HG03066 (cell line): ENCODE data around the gene PROM2.

ENCODE experiments used
- ATAC-seq: cut with Tn5 transposase; IDR thresholded peaks from one replicate; pipeline ENCODE4 v1.9.1; 2021; ENCODE audit warnings: low read depth; ENCODE audit not compliant: unreplicated experiment

Gene PROM2

DNA sequence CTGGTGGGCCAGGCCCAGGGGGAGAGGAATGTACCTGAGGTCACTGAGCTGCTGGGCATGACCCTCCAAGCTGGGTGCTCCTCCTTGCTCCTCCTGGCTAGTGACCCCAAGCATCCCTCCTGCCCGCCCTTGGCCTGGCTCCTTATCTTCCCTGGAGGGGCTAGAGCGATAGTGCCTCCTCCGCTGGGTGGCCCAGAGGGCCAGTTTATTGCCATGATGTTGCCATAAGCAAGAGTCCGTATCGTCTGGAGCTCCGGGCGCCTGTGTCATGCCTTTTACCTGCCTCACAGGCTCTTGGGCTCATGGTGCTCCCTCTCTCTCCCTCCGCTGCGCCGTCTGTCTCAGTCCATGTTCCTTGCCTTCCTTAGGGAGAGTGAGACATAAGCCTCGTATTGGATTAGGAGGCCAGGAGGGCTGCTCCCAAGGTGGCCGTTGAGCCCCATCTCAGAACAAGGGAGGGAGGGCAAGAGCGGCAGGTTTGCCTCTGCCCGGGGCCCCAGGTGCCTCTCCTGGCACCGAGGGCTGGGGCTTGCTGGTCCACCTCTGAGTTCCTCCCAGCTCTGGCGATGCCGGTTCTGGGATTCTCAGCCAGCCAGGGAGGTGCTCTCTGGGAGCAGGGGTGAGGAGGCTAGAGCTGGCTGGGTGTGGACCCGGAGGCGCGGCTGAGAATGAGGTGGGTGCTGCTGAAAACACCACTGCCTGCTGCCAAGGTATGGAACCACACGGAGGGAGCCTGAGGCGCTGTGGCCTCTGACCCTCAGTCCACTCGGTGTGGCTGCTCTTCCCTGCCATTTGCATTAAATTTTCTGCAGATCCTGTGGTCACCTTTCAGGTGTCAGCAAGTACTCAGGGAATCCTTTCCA is 45.5 kb downstream of the PROM2 start:
- ATAC-seq, result no peak

DNA sequence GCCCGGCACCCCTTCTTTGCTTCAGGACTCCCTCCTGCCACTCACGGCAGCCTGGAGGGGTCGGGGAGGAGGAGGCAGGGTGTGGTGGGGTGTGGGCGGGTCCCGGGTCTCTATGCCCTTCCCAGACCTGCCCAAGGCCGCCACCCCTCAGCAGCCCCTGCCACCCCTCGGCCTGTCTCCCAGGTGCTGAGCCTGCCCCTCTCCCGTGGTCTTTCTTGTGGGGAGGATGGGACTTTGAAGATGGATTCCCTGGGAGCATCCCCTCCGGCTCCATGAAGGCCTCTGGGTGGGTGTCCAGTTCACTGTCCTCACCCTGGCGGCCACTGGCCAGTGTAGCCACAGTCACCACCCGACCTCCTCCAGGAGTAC is 46.1 kb downstream of the PROM2 start:
- no peak for ATAC-seq

DNA sequence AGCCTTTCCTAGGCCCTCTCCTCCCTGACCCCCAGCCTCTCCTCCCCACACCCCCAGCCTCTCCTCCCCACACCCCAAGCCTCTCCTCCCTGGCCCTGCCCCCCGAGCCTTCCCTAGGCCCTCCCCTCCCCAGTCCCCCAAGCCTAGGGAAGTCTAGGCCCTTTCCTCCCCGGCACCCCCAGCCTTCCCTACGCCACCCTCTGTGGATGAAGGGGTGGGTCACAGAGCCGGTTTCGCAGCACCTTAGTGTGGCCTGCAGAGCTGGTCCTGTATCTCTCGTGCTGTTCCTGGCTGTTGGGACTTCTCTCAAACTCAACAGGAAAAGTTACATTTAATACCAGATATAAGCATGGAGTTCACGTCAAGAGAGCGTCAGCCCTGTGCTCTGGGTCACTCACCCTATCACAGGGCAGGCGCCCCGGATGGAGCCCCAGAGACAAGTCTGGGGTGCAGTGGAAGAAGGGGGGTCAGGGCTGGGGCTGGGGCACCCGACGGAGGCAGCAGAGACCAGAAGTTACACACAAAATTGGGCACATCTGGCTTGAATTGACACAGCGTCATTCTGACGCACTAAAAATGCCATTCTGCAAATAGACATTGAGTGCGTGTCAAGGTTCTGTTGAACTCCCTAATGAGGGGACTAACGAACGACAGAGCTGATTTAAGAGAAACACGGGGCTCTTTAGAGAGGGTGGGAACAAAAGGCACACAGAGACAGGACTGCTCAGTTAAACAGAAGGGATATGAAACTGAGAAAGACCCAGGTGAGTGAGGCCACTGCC is 46.9 kb downstream of the PROM2 start:
- no peak for ATAC-seq

DNA sequence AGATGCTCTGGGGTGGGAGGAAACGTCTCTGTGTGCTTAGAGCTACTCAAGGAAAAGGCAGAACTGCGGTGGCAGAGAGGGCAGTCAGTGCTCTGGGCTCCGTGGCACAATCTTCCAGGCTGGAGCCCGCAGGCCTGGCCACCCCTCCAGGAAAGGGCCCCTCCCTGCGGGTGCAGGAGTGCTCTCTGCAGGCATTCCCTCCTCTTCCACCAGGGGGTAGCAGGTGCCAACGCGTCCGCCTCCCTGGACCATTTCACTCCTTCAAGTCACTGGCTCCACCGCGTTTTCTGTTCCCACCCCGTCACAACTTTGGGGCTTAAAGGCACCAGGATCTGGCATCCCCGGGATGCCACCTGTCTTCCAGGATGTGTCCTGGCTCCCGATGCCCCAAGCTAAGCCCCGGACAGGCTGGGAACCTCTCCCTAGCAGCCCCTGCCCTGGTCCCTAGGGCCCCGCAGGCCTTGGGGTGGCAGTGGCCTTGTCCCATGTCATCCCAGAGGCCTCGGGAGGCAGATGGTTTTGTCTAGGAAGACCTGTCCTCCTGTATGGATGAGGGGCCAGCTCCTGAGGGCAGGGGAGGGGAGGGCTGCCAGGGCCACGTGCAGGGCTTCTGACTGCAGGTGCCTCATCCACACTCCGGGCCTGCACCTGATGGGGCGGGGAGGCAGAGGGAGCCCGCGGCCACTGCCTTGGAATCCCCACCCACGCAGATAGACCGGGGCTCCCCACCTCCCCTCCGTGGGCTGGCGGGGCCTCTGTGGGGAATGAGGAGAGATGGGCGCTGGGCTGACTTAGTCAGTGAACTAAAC is 49.3 kb downstream of the PROM2 start:
- no peak for ATAC-seq

DNA sequence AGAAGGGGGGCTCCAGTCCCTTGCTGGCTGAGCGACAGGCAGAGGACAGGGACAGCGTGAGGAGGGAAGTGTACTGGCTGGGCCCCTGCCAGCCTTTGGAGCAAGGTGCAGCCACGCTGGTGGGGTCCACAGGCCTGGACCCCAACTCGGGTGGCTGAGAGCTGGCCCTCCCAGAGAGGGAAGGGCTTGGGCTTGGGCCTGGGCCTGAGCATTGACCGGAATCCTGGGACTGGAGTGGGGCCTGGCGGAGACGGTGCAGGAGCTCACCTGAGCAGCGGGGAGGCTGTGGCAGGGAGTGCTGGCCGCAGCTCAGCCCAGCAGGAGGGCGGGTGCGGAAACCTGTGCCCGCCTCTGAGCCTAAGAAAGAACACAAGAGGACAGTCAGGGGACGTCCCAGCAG is 50.8 kb downstream of the PROM2 start:
- ATAC-seq, result no peak

DNA sequence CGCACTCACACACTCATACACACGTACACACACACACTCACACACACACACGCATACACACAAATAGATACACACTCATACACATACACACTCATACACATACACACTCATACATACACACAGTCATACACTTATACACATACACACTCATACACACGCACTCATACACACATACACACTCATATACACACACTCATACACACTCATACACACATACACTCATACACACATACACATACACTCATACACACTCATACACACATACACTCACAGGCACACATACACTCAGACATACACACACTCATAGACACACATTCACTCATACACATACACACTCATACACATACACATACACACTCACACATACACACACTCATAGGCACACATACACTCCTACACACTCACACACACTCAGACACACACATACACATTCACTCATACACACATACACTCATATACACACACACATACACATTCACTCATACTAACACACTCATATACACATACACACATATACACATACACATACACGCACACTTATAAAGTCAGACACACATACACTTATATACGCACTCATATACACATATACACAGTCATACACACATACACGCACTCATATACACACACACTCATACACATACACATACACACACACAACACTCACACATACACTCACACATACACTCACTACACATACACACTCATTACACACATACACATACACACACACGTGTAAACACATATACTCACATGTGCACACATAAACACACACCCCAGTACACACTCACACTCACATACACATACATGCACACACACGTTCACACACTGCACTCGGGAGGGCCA is 51.6 kb downstream of the PROM2 start:
- no peak for ATAC-seq

DNA sequence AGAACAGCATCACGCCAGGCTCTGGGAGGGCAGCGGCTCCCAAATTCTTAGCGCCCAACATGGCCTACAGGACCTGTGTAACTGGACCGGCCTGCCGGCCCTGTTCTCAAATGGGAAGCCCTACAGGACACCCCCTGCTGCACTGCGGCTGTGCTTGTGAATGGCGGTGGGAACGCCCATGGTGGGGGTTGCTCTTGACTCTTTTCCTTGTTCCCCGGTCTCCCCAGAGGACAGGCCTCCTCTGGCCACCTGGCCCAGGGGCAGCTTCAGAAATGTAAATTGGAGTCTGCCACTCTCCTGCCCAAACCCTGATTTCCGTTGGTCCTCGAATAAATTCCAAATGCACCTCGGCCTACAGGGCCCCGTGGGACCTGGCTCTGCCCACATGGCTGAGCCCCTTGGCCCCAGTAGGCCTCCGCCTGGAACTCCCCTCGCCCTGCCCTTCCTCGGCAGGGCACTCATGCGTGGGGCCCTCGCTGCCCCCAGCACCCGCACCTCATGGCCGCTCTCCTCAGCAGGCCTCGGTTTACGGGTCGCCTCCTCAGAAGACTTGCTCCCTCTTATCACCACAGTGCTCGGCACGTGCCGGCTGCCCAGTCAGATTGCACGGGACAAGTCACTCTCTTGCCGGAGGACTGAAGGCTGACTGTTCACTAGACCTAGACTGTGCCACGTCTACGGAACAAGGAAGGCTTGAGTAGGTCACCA is 52.3 kb downstream of the PROM2 start:
- no peak for ATAC-seq

DNA sequence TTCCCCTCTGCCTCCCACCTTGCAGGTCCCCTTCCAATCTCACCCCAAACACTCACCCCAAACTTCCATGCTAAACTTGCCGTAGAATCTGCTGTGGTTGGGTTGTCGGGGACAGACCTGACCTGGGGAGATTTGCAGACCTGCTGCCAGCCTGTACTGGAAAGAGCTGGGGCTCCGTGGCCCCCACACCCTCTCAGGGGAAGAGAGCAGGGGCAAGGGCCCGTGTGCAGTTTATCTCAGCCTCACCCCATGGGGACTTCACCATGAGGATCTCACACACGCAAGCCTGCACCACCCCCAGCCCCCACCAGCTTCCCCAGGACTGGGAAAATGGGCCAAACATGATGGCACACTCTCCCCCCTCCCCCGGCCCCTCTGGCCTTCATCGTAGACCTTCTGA is 53.6 kb downstream of the PROM2 start:
- ATAC-seq, result no peak

DNA sequence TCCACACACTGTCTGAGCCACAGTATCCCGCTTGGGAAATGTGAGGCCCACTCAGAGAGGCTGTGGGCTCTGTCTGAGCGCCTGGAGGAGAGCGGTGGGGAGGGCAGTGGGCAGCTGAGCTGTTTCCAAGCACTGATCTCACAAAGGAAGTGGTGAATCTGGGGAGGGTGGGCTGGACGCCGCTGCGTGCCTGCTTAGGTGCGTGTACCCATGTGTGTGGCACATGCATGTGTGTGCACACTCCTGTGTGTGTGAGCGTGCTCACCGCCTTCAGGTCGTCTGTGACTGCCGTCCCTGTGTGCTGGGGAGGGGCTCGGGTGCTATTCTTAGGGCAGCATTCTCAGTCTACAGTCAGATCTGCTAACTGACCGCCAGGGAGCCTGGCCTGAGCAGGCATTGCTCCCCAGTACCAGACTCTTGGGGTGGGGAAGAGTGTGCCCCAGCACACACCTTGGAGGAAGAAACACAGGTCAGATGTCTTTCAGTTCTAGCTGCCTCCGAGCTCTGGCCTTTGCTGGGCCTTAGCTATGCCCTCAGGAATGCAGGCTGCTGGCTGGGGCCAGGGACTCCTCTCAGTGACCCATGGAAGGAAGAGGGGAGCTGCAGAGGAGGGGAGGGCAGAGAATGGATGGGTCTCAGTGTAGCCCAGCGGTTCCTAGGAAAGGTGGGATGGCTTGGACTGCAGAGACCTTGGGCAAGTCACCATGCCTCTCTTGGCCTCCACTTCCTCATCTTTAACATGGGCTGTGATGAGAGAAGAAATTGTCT is 54.3 kb downstream of the PROM2 start:
- no peak for ATAC-seq

DNA sequence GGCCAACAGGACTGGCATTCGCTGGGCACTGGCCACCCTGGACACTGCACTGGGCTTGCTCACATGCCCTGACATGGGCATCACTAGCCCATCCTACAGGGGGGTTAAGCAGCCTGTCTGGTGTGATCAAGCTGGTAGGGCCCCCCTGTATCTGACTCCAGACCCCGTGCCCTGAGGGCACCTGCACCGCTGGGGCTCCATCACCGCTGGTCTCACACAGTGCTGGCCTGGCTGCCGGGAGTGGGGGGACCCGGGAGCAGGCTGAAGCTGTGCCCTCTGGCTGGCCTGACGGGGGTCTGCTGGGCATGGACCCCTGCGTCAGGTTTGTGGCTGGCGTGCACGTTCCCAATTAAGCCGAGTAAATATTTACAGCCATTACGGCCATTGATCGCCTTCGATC is 55.2 kb downstream of the PROM2 start:
- ATAC-seq, result no peak

DNA sequence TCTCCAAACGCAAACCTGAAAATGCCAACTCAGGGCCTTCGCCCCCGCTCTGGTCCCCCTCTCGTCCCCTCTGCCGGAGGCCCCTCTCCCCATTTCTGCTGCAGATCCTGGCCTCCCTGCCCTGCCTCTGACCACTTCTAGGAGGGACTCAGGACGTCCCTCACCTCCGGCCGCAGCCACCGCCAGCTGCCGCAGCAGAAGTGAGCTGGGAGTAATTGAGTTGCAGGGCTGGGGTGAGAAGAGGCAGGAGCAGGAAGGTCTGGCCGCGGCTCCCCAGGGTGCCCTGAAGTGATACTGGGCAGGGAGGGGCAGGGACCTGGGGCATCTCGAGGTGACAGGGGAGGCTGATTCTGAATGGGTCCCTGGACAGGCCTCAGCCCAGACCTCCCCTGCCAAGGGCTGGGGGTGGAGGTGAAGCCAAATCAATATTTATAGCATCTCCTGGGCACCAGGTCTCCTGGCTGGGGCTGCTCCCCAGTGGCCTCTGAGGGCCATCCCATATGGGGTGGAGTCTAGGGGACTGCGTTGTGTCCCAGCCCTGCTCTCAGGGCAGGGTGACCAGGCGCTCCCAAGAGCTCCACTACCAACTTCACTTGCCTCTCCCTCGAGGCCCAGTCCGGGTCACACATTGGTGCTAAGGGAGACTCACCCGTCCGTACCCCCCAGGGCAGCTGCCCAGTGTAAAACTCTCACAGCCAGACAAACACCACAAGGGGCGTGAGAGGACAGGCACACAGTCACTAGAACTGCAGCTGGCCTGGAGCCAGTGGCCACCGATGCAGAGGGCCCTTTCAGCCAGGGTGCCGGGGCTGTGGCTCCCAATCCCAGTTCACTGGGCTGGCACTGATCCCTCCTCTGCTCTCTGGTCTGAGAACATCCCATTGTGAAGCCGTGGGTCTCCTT is 55.9 kb downstream of the PROM2 start:
- ATAC-seq, result no peak

DNA sequence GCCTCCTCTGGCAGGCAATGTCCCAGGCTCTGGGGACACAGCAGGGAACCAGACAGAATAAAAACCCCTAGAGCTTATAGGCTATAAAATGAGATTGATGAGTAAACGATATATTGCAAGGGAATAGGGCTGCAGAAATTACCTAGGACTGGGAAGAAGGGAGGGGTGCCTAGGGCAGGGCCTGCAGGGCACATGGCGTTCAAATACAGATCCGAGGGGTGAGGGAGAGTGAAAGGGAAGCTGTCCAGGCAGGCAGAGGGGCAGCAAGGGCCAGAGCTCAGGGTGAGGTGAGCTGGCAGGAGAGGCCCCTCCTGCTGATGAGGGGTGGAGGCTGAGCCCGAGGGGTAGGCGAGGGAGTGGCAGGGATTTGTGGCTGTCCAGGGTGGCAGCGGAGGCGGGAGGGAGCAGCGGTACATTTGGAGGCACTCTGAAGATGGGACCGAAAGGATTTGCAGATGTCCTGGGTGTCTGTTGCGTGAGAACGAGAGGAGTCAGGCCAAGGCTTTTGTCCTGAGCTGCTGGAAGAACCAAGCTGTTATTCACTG is 56.6 kb downstream of the PROM2 start:
- no peak for ATAC-seq

DNA sequence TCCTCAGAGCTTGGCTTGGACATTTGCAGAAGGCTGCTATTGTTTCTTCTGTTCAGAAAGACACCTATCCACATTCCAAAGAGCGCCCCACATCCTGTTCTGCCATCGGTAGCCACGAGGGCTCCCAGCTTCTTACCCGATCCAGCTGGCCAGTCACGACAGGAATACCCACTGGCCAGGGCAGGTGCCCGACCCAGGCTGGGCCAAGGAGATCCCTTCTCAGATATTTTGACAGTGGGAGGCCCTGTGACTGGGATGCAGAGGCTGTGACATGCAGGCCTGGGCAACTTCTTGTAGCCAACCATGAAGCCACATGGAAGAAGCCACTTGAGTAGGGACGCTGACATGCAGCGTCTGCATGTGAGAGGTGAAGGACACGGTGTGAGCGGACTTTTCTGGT is 57.4 kb downstream of the PROM2 start:
- no peak for ATAC-seq

DNA sequence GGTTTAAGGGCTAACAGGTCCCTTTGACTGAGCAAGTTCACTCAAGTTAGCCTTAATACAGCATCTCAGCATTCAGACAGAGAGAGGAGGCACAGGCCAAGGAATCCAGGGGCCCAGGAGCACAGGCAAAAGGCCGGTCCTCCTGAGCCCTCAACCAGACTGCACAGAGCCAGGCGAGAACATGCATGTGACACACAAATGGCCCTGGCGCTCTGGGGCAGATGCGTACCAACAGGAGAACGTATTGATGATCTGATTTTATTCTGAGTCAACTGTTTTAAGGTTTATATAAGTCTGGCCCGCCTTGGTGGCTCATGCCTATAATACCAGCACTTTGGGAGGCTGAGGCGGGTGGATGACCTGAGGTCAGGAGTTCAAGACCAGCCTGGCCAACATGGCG is 57.8 kb downstream of the PROM2 start:
- ATAC-seq, result no peak

DNA sequence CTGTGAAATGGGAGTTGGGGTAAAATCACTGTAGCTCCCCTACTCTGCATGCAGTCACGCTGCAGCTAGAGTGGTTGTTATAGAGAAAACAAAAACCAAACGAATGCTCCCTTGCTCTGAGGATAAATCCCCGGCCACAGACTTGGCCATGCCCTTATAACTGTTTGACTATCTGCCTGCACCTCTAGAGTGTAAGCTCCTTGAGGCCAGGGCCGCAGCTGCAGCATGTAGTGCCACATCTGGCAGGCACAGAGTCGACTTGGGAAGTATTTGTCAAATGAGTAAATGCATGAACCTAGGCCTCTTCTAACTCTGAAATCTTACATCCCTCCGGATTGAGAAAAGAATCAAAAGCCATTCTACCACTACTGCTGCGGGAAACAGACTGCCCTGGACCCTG is 58.8 kb downstream of the PROM2 start:
- ATAC-seq, result no peak

DNA sequence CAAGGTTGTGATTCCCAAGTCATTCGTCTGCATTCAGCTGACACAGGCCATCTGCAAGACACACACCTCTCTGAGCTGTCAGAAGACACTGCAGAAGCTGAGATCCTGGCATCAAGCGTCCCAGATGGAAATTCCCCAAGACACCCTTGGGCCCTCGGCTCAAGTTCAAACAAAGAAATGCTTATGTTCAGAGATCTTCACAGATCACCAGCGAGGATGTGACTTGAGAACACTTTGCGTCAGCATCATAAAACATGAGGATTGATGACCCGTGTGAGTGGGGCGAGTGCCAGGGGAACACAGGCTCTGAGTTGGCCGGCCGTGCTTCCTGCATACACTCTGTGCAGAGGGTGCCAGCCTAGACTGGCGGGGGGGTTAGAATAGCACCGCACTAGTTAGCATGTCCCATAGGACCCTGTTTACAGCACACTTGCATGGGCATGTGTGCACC is 59.7 kb downstream of the PROM2 start:
- no peak for ATAC-seq

DNA sequence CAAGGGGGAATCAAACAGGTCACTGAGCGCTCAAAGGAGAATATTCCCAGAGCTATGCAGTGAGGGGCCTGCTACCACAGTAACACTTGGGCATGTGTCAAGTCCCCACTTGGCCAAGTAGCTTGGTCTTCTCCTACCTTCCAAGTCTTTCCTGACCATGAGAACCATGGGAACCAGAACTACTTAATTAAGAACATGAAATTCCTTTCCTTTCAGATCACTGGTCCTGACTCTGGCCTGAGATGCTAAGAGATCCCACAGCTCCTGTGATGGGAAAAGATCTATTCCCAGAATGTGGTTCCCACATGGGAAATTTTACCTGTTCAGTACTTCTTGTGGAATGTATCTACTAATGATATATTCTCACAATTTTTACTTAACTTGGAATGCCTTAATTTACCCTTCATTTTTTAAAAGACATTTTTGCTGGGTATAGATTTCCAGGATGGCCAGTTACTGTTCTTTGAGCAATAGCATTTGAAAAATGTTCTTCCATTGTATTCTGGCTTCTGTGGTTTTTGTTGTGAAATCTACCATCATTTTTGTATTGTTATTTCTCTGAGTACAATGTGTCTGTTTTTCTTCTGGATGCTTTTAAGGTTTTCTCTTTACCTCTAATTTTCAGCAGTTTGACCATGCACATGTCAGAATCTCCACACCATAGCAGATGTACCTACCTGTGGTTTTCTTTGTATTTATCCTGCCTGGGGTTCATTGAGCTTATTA is 60.8 kb downstream of the PROM2 start:
- no peak for ATAC-seq
